Keratinocyte (primary cell): Measurements from ENCODE around the gene LRCH3. TPM values are rescaled to one million over a fixed set of nuclear protein-coding genes. Genes with fewer than 3 reads are reported as not detected.

Source experiments
- DNase-seq: peaks from one replicate; pipeline ENCODE4 v3.0.0-alpha.2; 2011; ENCODE audit warnings: low read depth, missing footprints, low spot score
- FAIRE-seq: peaks from 2 replicates; lab custom pipeline; 2011; peaks lifted over from hg19 to GRCh38; lab: Jason Lieb, UNC
- H2AFZ ChIP-seq: 2 replicates; pipeline ENCODE4 v1.6.0; 2012; ENCODE audit warnings: low read length, control low read depth, inconsistent platforms; ENCODE audit not compliant: control insufficient read depth
- H3K27ac ChIP-seq: 2 replicates; pipeline ENCODE4 v1.5.1; 2011; ENCODE audit warnings: low read length; ENCODE audit not compliant: control insufficient read depth, insufficient read depth
- H3K27me3 ChIP-seq: 3 replicates; pipeline ENCODE4 v1.6.0; 2011; ENCODE audit warnings: low read length; ENCODE audit not compliant: control insufficient read depth, insufficient read depth; ENCODE audit errors: extremely low read depth
- H3K36me3 ChIP-seq, 2 experiments: 2 replicates in 1 of 2; 3 replicates in 1 of 2; pipeline ENCODE4 v1.5.1; 2011; ENCODE audit warnings: low read length in 2 of 2, mild to moderate bottlenecking in 1 of 2; ENCODE audit not compliant: control insufficient read depth in 2 of 2, insufficient read depth in 2 of 2; ENCODE audit errors: extremely low read depth in 1 of 2
- H3K4me1 ChIP-seq: 3 replicates; pipeline ENCODE4 v1.5.1; 2011; ENCODE audit warnings: low read length; ENCODE audit not compliant: control insufficient read depth, insufficient read depth; ENCODE audit errors: extremely low read depth
- H3K4me2 ChIP-seq: 3 replicates; pipeline ENCODE4 v1.6.0; 2011; ENCODE audit warnings: low read depth, low read length; ENCODE audit not compliant: control insufficient read depth, insufficient read depth; ENCODE audit errors: extremely low read depth
- H3K4me3 ChIP-seq, 3 experiments: fragments of 200-600 bp in 1 of 3; sonication (generic) in 1 of 3; 2 replicates in 2 of 3; 3 replicates in 1 of 3; pipeline ENCODE4 v1.5.1; 2011 to 2016; ENCODE audit warnings: low read length in 3 of 3, mild to moderate bottlenecking in 3 of 3, control low read depth in 2 of 3, inconsistent platforms in 1 of 3, low read depth in 1 of 3, mixed read lengths in 1 of 3, mixed run types in 1 of 3, moderate library complexity in 1 of 3; ENCODE audit not compliant: control insufficient read depth in 2 of 3, insufficient read depth in 2 of 3; ENCODE audit errors: extremely low read depth in 1 of 3
- H3K79me2 ChIP-seq: 2 replicates; pipeline ENCODE4 v1.6.0; 2012; ENCODE audit warnings: low read length; ENCODE audit not compliant: control insufficient read depth, insufficient read depth
- H3K9ac ChIP-seq: 3 replicates; pipeline ENCODE4 v1.6.0; 2011; ENCODE audit warnings: low read length; ENCODE audit not compliant: control insufficient read depth, insufficient read depth; ENCODE audit errors: extremely low read depth
- H3K9me1 ChIP-seq: 3 replicates; pipeline ENCODE4 v1.6.0; 2011; ENCODE audit warnings: low read length; ENCODE audit not compliant: control insufficient read depth, insufficient read depth; ENCODE audit errors: extremely low read depth
- H3K9me3 ChIP-seq: 2 replicates; pipeline ENCODE4 v1.5.1; 2012; ENCODE audit warnings: low read depth, low read length; ENCODE audit not compliant: control insufficient read depth
- H4K20me1 ChIP-seq: 3 replicates; pipeline ENCODE4 v1.6.0; 2011; ENCODE audit warnings: low read length; ENCODE audit not compliant: control insufficient read depth, insufficient read depth; ENCODE audit errors: extremely low read depth
- EZH2 ChIP-seq: IDR thresholded peaks from one replicate; pipeline ENCODE4 v1.6.1; 2012; ENCODE audit warnings: inconsistent platforms, mild to moderate bottlenecking, low read length, moderate library complexity
- dilution Hi-C: fragments of 300-500 bp; cut with MboI; formaldehyde crosslinking; loops from one replicate; pipeline ENCODE4 v1.7.0; 2020; ENCODE audit warnings: low sequenced_read_pairs; ENCODE audit not compliant: extremely low pct_ligation_motif_present
- polyA plus RNA-seq, 5 experiments: library from polyadenylated mRNA; depleted of rRNA in 3 of 5; stranded (reverse) in 3 of 5; stranded (forward) in 1 of 5; unstranded in 1 of 5; fragments of >200 nt; gene quantifications; 1 replicate in 1 of 5; 2 replicates in 3 of 5; 3 replicates in 1 of 5; pipeline versions ENCODE4 v1.2.1 to v1.2.3, GENCODE V29; 2011 to 2012; ENCODE audit warnings: missing spikeins in 2 of 5, low read depth in 1 of 5, low replicate concordance in 1 of 5
- TF ChIP-seq, protein P1 (sequence below), 3 experiments: IDR thresholded peaks in 1 of 3; conservative IDR thresholded peaks in 1 of 3; optimal IDR thresholded peaks in 1 of 3; 2 replicates in 2 of 3; 3 replicates in 1 of 3; pipeline versions ENCODE3 to v1.5.1; 2011; ENCODE audit warnings: low read length in 3 of 3, mild to moderate bottlenecking in 3 of 3, moderate library complexity in 2 of 3, control low read depth in 1 of 3, inconsistent platforms in 1 of 3; ENCODE audit not compliant: insufficient read depth in 2 of 3; ENCODE audit errors: extremely low read depth in 1 of 3

LRCH3 gene
- polyA plus RNA-seq, 1 donor (not counting 4 experiments of a cell fraction or from before 2014, with no cell fraction given), result 50.2 TPM

DNA sequence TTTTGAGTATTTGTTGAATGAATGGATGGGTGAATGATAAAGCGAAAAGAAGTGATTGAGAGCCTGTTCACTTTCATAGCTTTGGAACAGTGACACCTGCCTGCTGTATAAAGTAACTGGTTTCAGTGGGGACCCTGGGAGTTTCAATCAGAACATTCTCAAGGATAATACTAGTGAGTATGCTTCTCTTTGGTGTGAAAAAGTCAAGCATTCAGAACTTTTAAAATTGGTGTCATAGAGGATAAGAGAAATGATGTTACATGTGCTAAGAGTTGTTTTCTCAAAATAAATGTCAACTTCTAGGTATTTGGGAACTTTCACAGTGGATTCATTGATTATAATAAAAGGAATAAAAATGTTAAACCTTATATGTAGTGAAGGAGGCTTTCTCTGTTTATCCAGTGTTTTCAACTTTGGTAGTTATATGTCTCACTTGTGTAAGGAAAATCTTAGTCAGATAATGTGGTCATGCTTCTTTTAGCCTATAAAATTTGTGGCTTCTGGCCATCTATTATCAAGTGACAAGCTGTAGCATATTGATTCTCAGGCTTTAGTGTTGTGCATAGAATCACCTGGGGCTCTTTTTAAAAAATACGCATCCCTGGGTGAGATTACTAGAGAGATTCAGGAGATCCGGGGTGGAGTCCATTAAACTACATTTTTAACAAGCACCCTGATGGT is 11.9 kb downstream of the LRCH3 start:
- H3K27me3 ChIP-seq, result no peaks in the 10 kb centered on the region
- H3K79me2 ChIP-seq, result peaks cover 82% of the 10 kb centered on the region
- FAIRE-seq, result no peak
- peaks cover 8% of the 10 kb centered on the region for H3K4me1 ChIP-seq
- H3K36me3 ChIP-seq, result peaks cover 0 to 2% of the 10 kb centered on the region in 2 experiments
- H4K20me1 ChIP-seq, result peaks cover 12% of the 10 kb centered on the region
- TF ChIP-seq EZH2, result no peak
- TF ChIP-seq, protein P1, sequence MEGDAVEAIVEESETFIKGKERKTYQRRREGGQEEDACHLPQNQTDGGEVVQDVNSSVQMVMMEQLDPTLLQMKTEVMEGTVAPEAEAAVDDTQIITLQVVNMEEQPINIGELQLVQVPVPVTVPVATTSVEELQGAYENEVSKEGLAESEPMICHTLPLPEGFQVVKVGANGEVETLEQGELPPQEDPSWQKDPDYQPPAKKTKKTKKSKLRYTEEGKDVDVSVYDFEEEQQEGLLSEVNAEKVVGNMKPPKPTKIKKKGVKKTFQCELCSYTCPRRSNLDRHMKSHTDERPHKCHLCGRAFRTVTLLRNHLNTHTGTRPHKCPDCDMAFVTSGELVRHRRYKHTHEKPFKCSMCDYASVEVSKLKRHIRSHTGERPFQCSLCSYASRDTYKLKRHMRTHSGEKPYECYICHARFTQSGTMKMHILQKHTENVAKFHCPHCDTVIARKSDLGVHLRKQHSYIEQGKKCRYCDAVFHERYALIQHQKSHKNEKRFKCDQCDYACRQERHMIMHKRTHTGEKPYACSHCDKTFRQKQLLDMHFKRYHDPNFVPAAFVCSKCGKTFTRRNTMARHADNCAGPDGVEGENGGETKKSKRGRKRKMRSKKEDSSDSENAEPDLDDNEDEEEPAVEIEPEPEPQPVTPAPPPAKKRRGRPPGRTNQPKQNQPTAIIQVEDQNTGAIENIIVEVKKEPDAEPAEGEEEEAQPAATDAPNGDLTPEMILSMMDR (optimal IDR thresholded peaks at IDR 0.05 in 1 of 3, IDR thresholded peaks at IDR 0.05 in 1 of 3, conservative IDR thresholded peaks at IDR 0.05 in 1 of 3; ENCODE audit: extremely low read depth in 1 of 3, insufficient read depth in 2 of 3, low read length in 3 of 3), result no peak
- H3K4me2 ChIP-seq, result no peak overlapping the region
- H3K9ac ChIP-seq, result no peak overlapping the region
- H3K9me1 ChIP-seq, result no peaks in the 10 kb centered on the region
- dilution Hi-C loops, result no loop called here
- H2AFZ ChIP-seq, result no peak overlapping the region
- H3K9me3 ChIP-seq, result no peaks in the 10 kb centered on the region
- H3K4me3 ChIP-seq, result no peak overlapping the region
- H3K27ac ChIP-seq, result no peak overlapping the region
- DNase-seq, result no peak

DNA sequence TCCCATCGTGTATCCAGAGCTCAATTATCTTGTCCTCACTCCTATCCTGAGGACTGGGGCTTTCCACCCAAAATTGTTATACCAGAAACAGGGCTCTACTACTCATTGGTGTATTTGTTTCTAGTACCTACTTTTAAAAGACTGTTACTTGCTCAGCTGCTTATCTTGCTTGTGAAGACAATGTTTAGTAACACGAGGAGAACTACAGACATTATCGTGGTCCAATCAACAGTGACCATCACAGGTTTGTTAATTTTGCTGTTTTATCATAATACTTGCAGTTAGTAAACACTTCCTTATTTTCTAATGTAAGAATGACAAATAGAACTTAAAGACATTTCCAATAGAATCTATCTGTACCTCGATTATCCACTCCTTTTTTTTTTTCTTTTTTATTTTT is 13.5 kb downstream of the LRCH3 start:
- Histone ChIP-seq H3K36me3 (peaks cover 0 to 2% of the 10 kb centered on the region in 2 experiments), H3K27me3 (no peaks in the 10 kb centered on the region), H3K4me3 (no peak overlapping the region), H3K79me2 (peaks cover 81% of the 10 kb centered on the region), H3K4me2 (no peak overlapping the region), H4K20me1 (peaks cover 12% of the 10 kb centered on the region), H3K9me1 (no peaks in the 10 kb centered on the region), H3K9ac (no peak overlapping the region), H3K27ac (no peak overlapping the region), H2AFZ (no peak overlapping the region), H3K4me1 (peaks cover 14% of the 10 kb centered on the region), H3K9me3 (no peaks in the 10 kb centered on the region)
- no peak for FAIRE-seq
- TF ChIP-seq EZH2, result no peak
- TF ChIP-seq, protein P1 (optimal IDR thresholded peaks at IDR 0.05 in 1 of 3, IDR thresholded peaks at IDR 0.05 in 1 of 3, conservative IDR thresholded peaks at IDR 0.05 in 1 of 3; ENCODE audit: extremely low read depth in 1 of 3, insufficient read depth in 2 of 3, low read length in 3 of 3), result no peak
- dilution Hi-C loops, result no loop called here
- DNase-seq, result no peak
